ENCODE results near the gene PDP2. TPM values are rescaled to one million over a fixed set of nuclear protein-coding genes. Genes with fewer than 3 reads are reported as not detected.

The PDP2 gene
- total and polyA plus RNA-seq, 9 of the 15 experiments (the other 6 are each of a cell fraction or from before 2014, with no cell fraction given), result 2.5 to 24.3 (median 7.2) TPM

GRCh38 chr16:66872943-66873684, 7.2 kb upstream of the PDP2 start (continued):
- TF ChIP-seq L3MBTL2 (IDR thresholded peaks at IDR 0.05) (peak; percentile 97), ZBTB11 (CRISPR knock-in tag; IDR thresholded peaks at IDR 0.05) (peak in 1 of 3 experiments; percentile 60; a peak in 2 of 6 replicates), ATF7 (IDR thresholded peaks at IDR 0.05) (peak; percentile 81; the same call in 1 of the 2 replicates), SUPT5H (IDR thresholded peaks at IDR 0.05) (peak; percentile 40; the same call in 1 of the 2 replicates), CREB3L1 (IDR thresholded peaks at IDR 0.05; ENCODE audit: borderline replicate concordance, low read depth) (peak; percentile 68; the same call in 1 of the 2 replicates), VEZF1 (CRISPR knock-in tag; IDR thresholded peaks at IDR 0.05) (peak; percentile 70), STAG1 (CRISPR knock-in tag; IDR thresholded peaks at IDR 0.05; ENCODE audit: borderline replicate concordance) (peak; percentile 68; the same call in 1 of the 2 replicates), CBX1 (IDR thresholded peaks at IDR 0.05; ENCODE audit: low read depth) (peak; percentile 86; the same call in 1 of the 2 replicates), ZNF778 (CRISPR knock-in tag; IDR thresholded peaks at IDR 0.05) (no peak), CAMTA2 (CRISPR knock-in tag; conservative IDR thresholded peaks at IDR 0.05) (no peak), RNF2 (IDR thresholded peaks at IDR 0.05) (peak; percentile 81), HNRNPLL (IDR thresholded peaks at IDR 0.05; ENCODE audit: low read depth, low read length, poor library complexity, severe bottlenecking) (peak; percentile 36), HIVEP1 (CRISPR knock-in tag; IDR thresholded peaks at IDR 0.05) (no peak), POLR2A (conservative IDR thresholded peaks at IDR 0.05) (peak; percentile 55; the same call in 1 of the 2 replicates)
- TF ChIP-seq, protein P1, sequence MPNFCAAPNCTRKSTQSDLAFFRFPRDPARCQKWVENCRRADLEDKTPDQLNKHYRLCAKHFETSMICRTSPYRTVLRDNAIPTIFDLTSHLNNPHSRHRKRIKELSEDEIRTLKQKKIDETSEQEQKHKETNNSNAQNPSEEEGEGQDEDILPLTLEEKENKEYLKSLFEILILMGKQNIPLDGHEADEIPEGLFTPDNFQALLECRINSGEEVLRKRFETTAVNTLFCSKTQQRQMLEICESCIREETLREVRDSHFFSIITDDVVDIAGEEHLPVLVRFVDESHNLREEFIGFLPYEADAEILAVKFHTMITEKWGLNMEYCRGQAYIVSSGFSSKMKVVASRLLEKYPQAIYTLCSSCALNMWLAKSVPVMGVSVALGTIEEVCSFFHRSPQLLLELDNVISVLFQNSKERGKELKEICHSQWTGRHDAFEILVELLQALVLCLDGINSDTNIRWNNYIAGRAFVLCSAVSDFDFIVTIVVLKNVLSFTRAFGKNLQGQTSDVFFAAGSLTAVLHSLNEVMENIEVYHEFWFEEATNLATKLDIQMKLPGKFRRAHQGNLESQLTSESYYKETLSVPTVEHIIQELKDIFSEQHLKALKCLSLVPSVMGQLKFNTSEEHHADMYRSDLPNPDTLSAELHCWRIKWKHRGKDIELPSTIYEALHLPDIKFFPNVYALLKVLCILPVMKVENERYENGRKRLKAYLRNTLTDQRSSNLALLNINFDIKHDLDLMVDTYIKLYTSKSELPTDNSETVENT (CRISPR knock-in tag; IDR thresholded peaks at IDR 0.05), result 0 out of 2 replicates have a peak, but pooled peaks have one; percentile 48
- TF ChIP-seq, protein P2, sequence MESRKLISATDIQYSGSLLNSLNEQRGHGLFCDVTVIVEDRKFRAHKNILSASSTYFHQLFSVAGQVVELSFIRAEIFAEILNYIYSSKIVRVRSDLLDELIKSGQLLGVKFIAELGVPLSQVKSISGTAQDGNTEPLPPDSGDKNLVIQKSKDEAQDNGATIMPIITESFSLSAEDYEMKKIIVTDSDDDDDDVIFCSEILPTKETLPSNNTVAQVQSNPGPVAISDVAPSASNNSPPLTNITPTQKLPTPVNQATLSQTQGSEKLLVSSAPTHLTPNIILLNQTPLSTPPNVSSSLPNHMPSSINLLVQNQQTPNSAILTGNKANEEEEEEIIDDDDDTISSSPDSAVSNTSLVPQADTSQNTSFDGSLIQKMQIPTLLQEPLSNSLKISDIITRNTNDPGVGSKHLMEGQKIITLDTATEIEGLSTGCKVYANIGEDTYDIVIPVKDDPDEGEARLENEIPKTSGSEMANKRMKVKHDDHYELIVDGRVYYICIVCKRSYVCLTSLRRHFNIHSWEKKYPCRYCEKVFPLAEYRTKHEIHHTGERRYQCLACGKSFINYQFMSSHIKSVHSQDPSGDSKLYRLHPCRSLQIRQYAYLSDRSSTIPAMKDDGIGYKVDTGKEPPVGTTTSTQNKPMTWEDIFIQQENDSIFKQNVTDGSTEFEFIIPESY (CRISPR knock-in tag; IDR thresholded peaks at IDR 0.05), result peak; percentile 66; the same call in 1 of the 2 replicates

Measured in K562 (cell line).